ENCODE results near the gene IRF9.
A peak's percentile ranks its signal among the peaks of the same experiment; 100 is the strongest.

- TF ChIP-seq CTCF (IDR thresholded peaks at IDR 0.05) (peak; percentile 48 to 88 (median 86)), POLR2A (IDR thresholded peaks at IDR 0.05) (peak; percentile 74 to 85 (median 79))
Observed at GRCh38 chr14:24141097-24141880, 19.8 kb upstream of the IRF9 start, which contains the start of gene EMC9.
